ENCODE results near the gene HDAC4.

HDAC4 gene

DNA sequence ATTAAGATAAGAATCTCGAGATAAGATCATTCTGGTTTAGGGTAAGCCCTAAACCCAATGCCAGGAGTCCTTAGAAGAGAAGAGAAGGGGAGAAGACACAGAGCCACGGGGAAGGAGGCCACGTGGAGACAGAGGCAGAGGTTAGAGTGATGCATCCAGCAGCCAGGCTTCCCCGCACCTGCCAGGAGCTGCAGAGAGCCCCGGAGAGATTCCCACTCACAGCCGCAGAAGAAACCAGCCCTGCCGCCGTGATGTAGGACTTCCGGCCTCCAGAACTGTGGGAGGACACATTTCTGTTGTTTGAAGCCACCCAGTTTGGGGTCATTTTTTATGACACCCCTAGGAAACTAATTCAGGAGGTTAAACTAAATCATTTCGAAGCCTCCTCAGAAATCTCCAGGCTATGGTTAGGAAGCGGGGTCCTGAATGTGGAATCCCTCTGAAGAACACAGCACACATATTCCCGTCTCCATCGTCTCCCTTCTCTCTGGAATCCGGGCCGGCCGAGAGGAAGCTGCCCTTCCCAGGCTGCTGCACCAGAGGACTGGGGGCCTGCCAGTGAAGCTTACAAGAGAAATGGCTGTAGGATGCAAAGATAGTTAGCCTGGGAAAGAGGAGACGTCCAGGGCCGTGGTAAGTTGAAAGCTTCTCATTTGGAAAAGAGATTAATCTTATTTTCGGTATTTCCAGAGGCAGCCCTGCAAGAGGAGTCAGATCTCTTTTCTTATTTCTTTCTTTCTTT lies 396.4 kb downstream of the HDAC4 start:
- no peak for DNase-seq (ENCODE audit: low read depth)
- TF ChIP-seq, protein P1, sequence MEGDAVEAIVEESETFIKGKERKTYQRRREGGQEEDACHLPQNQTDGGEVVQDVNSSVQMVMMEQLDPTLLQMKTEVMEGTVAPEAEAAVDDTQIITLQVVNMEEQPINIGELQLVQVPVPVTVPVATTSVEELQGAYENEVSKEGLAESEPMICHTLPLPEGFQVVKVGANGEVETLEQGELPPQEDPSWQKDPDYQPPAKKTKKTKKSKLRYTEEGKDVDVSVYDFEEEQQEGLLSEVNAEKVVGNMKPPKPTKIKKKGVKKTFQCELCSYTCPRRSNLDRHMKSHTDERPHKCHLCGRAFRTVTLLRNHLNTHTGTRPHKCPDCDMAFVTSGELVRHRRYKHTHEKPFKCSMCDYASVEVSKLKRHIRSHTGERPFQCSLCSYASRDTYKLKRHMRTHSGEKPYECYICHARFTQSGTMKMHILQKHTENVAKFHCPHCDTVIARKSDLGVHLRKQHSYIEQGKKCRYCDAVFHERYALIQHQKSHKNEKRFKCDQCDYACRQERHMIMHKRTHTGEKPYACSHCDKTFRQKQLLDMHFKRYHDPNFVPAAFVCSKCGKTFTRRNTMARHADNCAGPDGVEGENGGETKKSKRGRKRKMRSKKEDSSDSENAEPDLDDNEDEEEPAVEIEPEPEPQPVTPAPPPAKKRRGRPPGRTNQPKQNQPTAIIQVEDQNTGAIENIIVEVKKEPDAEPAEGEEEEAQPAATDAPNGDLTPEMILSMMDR (IDR thresholded peaks at IDR 0.05; ENCODE audit: insufficient read depth, low read depth, low read length, missing control alignments), result no peak
- H3K4me3 ChIP-seq (ENCODE audit: low read depth, low read length), result no peak overlapping the region

DNA sequence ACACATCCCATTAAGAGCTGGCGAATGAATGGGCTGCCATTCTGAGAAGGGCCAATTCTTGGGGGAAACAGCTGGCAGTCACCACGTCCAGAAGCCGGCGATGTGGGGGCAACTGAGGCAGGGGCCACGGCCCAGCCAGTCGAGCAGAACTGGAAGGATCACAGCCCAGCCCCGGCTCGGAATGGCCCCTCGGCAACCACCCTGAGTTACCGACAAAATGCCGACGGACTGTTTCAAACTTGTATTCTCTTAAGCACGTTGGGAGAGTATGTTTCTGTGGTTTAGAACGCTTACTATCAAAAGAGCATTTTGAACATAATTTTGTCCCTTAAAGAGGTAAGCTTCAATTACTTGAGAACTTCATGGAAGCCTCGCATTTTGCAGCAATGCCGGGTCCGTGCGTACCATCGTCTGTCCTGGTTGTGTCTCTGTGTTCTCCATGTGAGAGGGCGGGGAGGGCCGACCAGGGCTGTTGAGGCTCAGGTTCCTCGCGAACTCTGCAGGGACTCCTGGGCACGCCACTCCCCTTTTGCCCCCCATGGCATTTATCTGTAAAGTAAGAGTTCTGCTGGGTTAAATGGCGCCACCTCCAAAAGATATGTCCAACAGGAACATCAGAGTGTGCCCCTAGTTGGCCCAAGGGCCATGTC lies 397.1 kb downstream of the HDAC4 start:
- H3K4me3 ChIP-seq (ENCODE audit: low read depth, low read length), result no peak overlapping the region
- DNase-seq (ENCODE audit: low read depth), result no peak
- TF ChIP-seq, protein P1 (IDR thresholded peaks at IDR 0.05; ENCODE audit: insufficient read depth, low read depth, low read length, missing control alignments), result no peak

DNA sequence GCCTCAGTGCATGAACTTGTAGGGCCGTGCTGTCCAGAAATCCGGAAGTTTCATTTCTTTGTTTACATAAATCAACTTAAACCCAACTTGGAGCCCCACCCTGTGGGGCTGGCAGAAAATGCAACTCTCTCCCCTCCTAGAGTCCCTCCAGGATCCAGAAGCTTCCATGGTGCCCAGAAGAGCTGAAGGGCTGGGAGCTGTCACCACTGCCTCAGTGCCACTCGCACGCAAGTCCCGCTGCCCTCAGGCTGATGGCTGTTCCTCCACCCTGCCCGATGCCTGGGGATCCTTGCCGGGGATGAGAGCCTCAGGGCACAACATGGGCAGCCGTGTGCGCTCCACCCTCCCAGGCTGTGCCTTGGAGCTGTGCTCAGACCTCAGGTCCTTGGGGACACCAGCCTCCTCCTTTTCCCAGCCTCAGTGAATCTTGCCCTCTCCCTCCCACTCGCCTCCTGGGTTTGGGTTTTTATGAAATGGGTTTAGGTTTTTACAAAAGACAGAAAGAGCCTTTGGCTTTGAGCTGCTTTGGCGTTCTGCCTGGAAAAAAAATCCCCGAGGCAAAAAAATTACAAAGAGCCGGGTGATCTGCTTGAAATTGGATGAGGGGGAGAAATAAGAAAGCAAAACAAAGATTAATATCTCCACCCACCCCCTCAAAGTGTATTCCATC lies 397.7 kb downstream of the HDAC4 start:
- DNase-seq (ENCODE audit: low read depth), result no peak
- TF ChIP-seq, protein P1 (IDR thresholded peaks at IDR 0.05; ENCODE audit: insufficient read depth, low read depth, low read length, missing control alignments), result no peak
- H3K4me3 ChIP-seq (ENCODE audit: low read depth, low read length), result no peak overlapping the region

DNA sequence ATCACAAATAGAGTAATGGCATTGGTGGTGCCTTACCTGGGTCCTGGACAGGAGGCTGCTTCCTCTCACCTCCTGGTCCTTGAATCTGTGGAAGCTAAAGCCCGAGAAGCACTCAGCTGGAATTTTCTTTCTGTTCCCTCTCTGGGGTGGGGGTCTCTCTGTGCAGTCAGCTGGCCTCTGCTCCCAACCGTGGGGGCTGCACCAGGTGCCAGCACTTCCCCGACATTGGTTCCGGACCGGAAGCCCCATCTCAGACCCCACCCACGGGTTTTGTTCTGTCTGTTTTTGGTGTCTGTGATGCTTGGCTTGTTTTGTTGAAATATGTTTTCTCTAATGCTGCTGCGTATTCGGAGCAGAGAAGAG lies 398.2 kb downstream of the HDAC4 start:
- no peak overlapping the region for H3K4me3 ChIP-seq (ENCODE audit: low read depth, low read length)
- TF ChIP-seq, protein P1 (IDR thresholded peaks at IDR 0.05; ENCODE audit: insufficient read depth, low read depth, low read length, missing control alignments), result no peak
- DNase-seq (ENCODE audit: low read depth), result no peak

DNA sequence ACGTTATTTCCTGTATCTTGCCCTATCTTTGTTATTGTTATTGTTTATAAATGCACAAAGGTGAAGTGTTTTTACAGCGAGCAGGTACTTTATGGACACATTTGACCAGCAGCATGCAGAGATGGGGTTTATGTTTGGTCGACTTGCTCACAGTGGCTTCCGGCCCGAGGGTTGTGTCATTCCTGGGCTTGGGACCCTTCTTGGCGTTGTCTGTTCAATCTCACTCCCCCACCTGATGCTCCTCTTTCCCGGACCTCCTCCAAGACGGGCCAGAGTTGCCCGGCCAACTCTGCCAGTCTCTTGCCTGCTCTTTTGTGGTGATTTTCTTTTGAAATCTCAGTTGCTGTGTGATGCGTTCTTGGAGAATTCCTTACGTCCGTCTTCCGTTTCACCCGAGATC lies 399.0 kb downstream of the HDAC4 start:
- no peak for DNase-seq (ENCODE audit: low read depth)
- TF ChIP-seq, protein P1 (IDR thresholded peaks at IDR 0.05; ENCODE audit: insufficient read depth, low read depth, low read length, missing control alignments), result no peak
- H3K4me3 ChIP-seq (ENCODE audit: low read depth, low read length), result no peak overlapping the region

DNA sequence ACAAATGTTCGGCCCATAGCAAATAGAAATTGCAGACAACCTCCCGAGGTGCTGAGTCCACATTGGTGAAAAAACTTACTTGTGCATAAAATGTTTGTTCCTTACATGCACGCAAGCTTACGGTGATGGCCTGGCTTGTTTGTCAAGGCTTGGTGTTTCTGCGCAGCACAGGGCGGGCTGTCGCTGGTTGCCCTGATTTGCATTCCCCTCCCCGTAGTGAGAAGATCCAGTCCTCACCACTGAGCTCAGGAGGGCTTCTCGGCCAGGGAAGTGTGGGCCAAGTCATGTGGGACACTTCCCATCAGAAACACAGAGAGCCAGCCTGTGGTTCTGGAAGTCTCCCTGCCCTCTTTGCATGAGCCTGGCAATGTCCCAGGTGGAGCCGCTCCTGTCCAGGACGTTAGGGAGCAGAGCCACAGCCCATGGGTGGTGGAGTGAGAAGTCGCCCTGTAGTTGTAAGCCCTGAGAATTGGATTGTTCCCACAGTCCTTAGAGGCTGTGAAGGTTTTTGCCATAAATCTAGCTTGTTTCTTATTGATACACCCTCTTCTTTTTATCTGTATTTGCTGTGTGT lies 400.2 kb downstream of the HDAC4 start:
- TF ChIP-seq, protein P1 (IDR thresholded peaks at IDR 0.05; ENCODE audit: insufficient read depth, low read depth, low read length, missing control alignments), result no peak
- H3K4me3 ChIP-seq (ENCODE audit: low read depth, low read length), result no peak overlapping the region
- no peak for DNase-seq (ENCODE audit: low read depth)

Data from GM12865 (cell line).